K562 (cell line): ENCODE data around the gene AUNIP. TPM values are rescaled to one million over a fixed set of nuclear protein-coding genes. Genes with fewer than 3 reads are reported as not detected.

Experiments used
- CHD1 ChIP-seq: fragments of 200-600 bp; sonication (generic); IDR thresholded peaks from one replicate; pipeline ENCODE4 v1.6.1; 2012; ENCODE audit warnings: mild to moderate bottlenecking, moderate library complexity, low read length, inconsistent platforms
- DNMT1 ChIP-seq: fragments of 450-650 bp; IDR thresholded peaks from 2 replicates; pipeline ENCODE4 v1.6.1; 2016; ENCODE audit warnings: antibody characterized with exemption, mild to moderate bottlenecking
- MAZ ChIP-seq, 2 experiments: fragments of 450-650 bp in 1 of 2; sonication (generic) in 1 of 2; formaldehyde crosslinking; IDR thresholded peaks in 1 of 2; conservative IDR thresholded peaks in 1 of 2; 2 replicates each; pipeline versions ENCODE4 v1.4.0 to v1.5.0; 2020; ENCODE audit warnings: mild to moderate bottlenecking in 1 of 2, missing genetic modification reagents in 1 of 2
- MIER1 ChIP-seq: fragments of 450-650 bp; IDR thresholded peaks from 2 replicates; pipeline ENCODE4 v1.6.1; 2016; ENCODE audit warnings: antibody characterized with exemption, mild to moderate bottlenecking, low read depth
- MLX ChIP-seq, 2 experiments: fragments of 450-650 bp in 1 of 2; sonication (generic) in 1 of 2; formaldehyde crosslinking; conservative IDR thresholded peaks; 2 replicates each; pipeline versions ENCODE4 v1.4.0 to v1.8.1; 2020 to 2022; ENCODE audit warnings: mild to moderate bottlenecking in 1 of 2, missing genetic modification reagents in 1 of 2
- RBM34 ChIP-seq: fragments of 200-400 bp; formaldehyde crosslinking; IDR thresholded peaks from 2 replicates; pipeline ENCODE4 v1.6.1; 2018; ENCODE audit warnings: low read length, borderline replicate concordance; ENCODE audit not compliant: insufficient read depth
- SMARCA4 ChIP-seq: fragments of 450-650 bp; IDR thresholded peaks from 2 replicates; pipeline ENCODE4 v1.6.1; 2016
- SRSF7 ChIP-seq: fragments of 200-400 bp; formaldehyde crosslinking; optimal IDR thresholded peaks from 2 replicates; pipeline ENCODE3; 2017; ENCODE audit warnings: mild to moderate bottlenecking, low read depth, low read length
- TCF15 ChIP-seq: fragments of 250-450 bp; sonication (Bioruptor Pico); IDR thresholded peaks from 2 replicates; pipeline ENCODE4 v1.8.0; 2022; ENCODE audit warnings: moderate library complexity, mild to moderate bottlenecking, inconsistent platforms
- THRA ChIP-seq: fragments of 450-650 bp; IDR thresholded peaks from 2 replicates; pipeline ENCODE4 v1.6.1; 2017; ENCODE audit warnings: mild to moderate bottlenecking, moderate library complexity
- THRAP3 ChIP-seq: fragments of 450-650 bp; IDR thresholded peaks from 2 replicates; pipeline ENCODE4 v1.6.1; 2016; ENCODE audit warnings: mild to moderate bottlenecking, inconsistent platforms, borderline replicate concordance
- ZBTB49 ChIP-seq: sonication (generic); formaldehyde crosslinking; IDR thresholded peaks from 2 replicates; pipeline ENCODE4 v1.8.0; 2022; ENCODE audit warnings: missing genetic modification reagents, mild to moderate bottlenecking, borderline replicate concordance
- ZC3H11A ChIP-seq: IDR thresholded peaks from 2 replicates; pipeline ENCODE4 v1.6.1; 2012; ENCODE audit warnings: low read depth, low read length, improper control_type of control experiment
- ZNF165 ChIP-seq: fragments of 250-450 bp; sonication (Bioruptor Pico); IDR thresholded peaks from 2 replicates; pipeline ENCODE4 v1.4.0; 2020; ENCODE audit warnings: borderline replicate concordance
- ZNF445 ChIP-seq: fragments of 250-450 bp; sonication (Bioruptor Pico); IDR thresholded peaks from 2 replicates; pipeline ENCODE4 v1.4.0; 2020; ENCODE audit warnings: low read depth, mild to moderate bottlenecking, moderate library complexity
- ZNF551 ChIP-seq: fragments of 250-450 bp; sonication (Bioruptor Pico); IDR thresholded peaks from 2 replicates; pipeline ENCODE4 v1.5.0; 2021; ENCODE audit warnings: mild to moderate bottlenecking, moderate library complexity
- ZNF592 ChIP-seq: fragments of 450-650 bp; IDR thresholded peaks from 2 replicates; pipeline ENCODE4 v1.6.1; 2017; ENCODE audit warnings: antibody characterized with exemption, mild to moderate bottlenecking
- ZNF707 ChIP-seq: fragments of 250-450 bp; sonication (Bioruptor Pico); conservative IDR thresholded peaks from 2 replicates; pipeline ENCODE4 v1.8.0; 2022; ENCODE audit warnings: inconsistent platforms, mild to moderate bottlenecking, moderate library complexity
- polyA plus RNA-seq, 8 experiments: library from polyadenylated mRNA; depleted of rRNA in 4 of 8; stranded (reverse) in 5 of 8; unstranded in 3 of 8; fragments of >200 nt; fragmentation: Nextera tagmentation in 2 of 8; fragmentation: Illumina TruSeq in 1 of 8; extraction: Ambion mirVana in 2 of 8; extraction: Trizol in 1 of 8; gene quantifications; 2 replicates each; pipeline versions ENCODE4 v1.2.1 to v1.2.3, GENCODE V29; 2011 to 2014; ENCODE audit warnings: inconsistent platforms in 1 of 8, missing spikeins in 1 of 8
- total RNA-seq, 7 experiments: library from RNA; depleted of rRNA in 6 of 7; stranded (reverse); fragments of >200 nt in 6 of 7; fragmentation: Illumina TruSeq in 2 of 7; extraction: Trizol in 2 of 7; gene quantifications; 2 replicates each; pipeline versions ENCODE4 v1.2.1 to v1.2.3, GENCODE V29; 2011 to 2021; ENCODE audit warnings: low replicate concordance in 1 of 7

The AUNIP gene
- total and polyA plus RNA-seq, 9 of the 15 experiments (the other 6 are each of a cell fraction or from before 2014, with no cell fraction given) = 12.1 to 53.8 (median 47.1) TPM

GRCh38 chr1:25821630-25822091 is 37.6 kb downstream of the AUNIP start (continued):
- TF ChIP-seq ZNF592 = no peak; the same call in 1 of the 2 replicates
- no peak for TF ChIP-seq ZNF707 (CRISPR knock-in tag)
- TF ChIP-seq ZNF165 (CRISPR knock-in tag) = no peak
- TF ChIP-seq RBM34 = no peak
- no peak for TF ChIP-seq ZC3H11A
- no peak for TF ChIP-seq TCF15 (CRISPR knock-in tag)
- no peak for TF ChIP-seq CHD1
- no peak for TF ChIP-seq SRSF7
- 0 out of 4 replicates have a peak, but pooled peaks of 1 of the 2 experiments have one; percentile 26 for TF ChIP-seq MLX (CRISPR knock-in tag; conservative IDR thresholded peaks at IDR 0.05)
- no peak for TF ChIP-seq ZNF551 (CRISPR knock-in tag)
- no peak for TF ChIP-seq DNMT1
- TF ChIP-seq ZNF445 = no peak
- TF ChIP-seq THRAP3 = no peak
- TF ChIP-seq MIER1 = 0 out of 2 replicates have a peak, but pooled peaks have one; percentile 41
- TF ChIP-seq ZBTB49 (CRISPR knock-in tag) = no peak
- TF ChIP-seq SMARCA4 = no peak
- TF ChIP-seq MAZ (CRISPR knock-in tag; conservative IDR thresholded peaks at IDR 0.05 in 1 of 2, IDR thresholded peaks at IDR 0.05 in 1 of 2) = no peak
- no peak for TF ChIP-seq THRA
